ENCODE results near the gene RAP1GAP.

DNA sequence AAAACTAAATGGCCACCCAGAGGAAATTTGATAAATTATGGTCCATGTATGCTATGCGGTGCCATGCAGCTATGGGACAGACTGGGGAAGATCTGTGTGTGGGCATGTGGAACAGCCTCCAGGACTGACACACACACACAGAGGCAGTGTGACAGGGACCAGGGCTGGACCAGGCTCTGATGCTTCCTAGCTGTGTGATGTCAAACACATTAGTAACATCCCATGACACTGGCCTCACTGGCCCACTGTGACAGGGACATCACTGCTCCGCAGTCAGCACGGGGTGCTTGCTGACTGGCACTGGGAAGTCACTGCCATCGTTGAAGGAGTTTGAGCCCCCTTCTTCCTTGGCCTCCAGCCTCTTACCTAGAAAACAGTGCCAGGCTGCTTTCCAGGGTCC lies 13.9 kb downstream of the RAP1GAP start:
- TF ChIP-seq EZH2 (IDR thresholded peaks at IDR 0.05; ENCODE audit: borderline replicate concordance, low read depth, low read length, severe bottlenecking) (no peak), CTCF (IDR thresholded peaks at IDR 0.05; ENCODE audit: borderline replicate concordance, extremely low read depth, low read length, poor library complexity, severe bottlenecking) (no peak)
